Prostate gland (tissue), 2 donors: ENCODE data around the gene PSMC5.

Experiments used
- CTCF ChIP-seq, 4 experiments: fragments of 200-600 bp in 2 of 4; fragments of 450-650 bp in 2 of 4; sonication (generic) in 2 of 4; IDR thresholded peaks; 1 replicate in 3 of 4; 2 replicates in 1 of 4; pipeline ENCODE4 v1.5.1; 2016 to 2019; ENCODE audit warnings: antibody characterized with exemption in 4 of 4, mild to moderate bottlenecking in 2 of 4, moderate library complexity in 2 of 4
- POLR2AphosphoS5 ChIP-seq: sonication (generic); formaldehyde crosslinking; IDR thresholded peaks from one replicate; pipeline ENCODE4 v1.6.1; 2017; ENCODE audit warnings: antibody characterized with exemption

DNA sequence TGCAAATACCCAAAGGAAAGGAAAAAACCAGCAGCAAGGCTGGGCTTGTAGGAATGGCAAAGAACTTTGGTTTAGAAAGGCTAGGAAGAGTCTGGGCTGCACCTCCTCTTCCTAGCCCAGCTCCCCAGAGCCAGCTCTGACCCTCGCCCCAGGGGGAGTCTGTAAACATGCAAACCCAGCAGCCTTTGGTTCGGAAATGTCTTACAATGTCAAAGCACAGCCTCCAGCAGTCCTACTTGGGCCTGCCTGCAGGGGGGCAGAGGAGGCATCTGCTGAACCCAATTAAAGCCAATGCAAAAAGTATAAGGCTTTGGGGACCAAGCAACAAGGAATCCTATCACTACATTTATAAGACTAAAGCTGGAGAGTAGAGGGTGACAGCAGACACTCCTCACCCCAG lies 5.2 kb downstream of the PSMC5 start:
- TF ChIP-seq POLR2AphosphoS5: no peak
- no peak for TF ChIP-seq CTCF (IDR thresholded peaks at IDR 0.05)
